RWPE1 (cell line): ENCODE results near the gene RNF19B.

ENCODE experiments used
- CTCF ChIA-PET: fragments of 350-600 bp; sonication (Branson Sonifier 250); formaldehyde crosslinking; extraction: SDS; loops from one replicate; lab custom pipeline; 2021; lab: Yijun Ruan, JAX
- POLR2A ChIA-PET: fragments of 400-600 bp; formaldehyde crosslinking; extraction: SDS; loops from one replicate; lab custom pipeline; 2020; ENCODE audit warnings: antibody characterized with exemption; ENCODE audit not compliant: low non-redundant PET; lab: Yijun Ruan, JAX
- DNase-seq: peaks from one replicate; pipeline ENCODE4 v3.0.0; 2012; ENCODE audit warnings: low spot score
- H3K27ac ChIP-seq: fragments of 450-650 bp; 2 replicates; pipeline ENCODE4 v1.5.1; 2017
- TF ChIP-seq, protein P1 (sequence below): fragments of 450-650 bp; conservative IDR thresholded peaks from 2 replicates; pipeline ENCODE4 v1.5.1; 2017; ENCODE audit warnings: low read depth, mild to moderate bottlenecking

RNF19B gene

DNA sequence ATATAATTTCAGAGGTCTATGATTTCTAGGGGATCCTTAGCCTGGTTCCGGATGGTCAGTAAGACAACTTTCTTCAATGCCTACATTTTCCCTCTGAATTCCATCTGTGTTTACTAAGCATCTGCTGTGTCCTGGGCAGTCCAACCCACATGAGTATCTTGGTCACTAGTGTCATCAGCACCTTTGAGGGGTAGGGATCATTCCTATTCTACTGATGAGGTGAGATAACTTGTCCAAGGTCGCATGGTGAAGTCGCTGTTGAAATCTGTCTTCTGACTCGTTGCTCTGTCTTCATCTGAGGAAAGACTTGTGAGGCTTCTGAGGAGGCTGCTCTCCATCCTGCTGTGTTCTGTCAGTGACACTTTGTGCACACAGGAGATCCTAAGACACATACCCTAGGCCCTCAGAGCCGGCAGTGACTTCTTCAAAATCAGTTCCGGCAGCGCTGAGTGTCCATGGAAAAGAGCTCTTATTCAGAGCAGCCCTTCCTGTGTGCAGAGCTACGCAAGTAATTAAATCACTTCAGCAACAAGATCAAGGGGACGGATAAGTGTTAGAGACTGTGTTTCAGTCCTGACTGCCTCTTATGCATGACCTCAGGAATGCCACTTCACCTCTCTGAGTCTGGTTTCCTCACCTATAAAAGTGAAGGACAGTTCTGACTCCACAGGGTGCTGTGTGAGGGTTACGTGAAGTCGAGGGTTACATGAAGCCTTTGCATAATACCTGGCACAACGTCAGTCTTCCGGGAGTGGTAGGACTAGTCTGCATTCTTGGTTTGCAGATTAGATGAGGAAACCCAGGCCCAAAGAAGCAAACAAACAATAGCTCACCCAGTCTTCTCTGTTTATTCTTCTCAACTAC is 43.7 kb upstream of the RNF19B start:
- H3K27ac ChIP-seq: peak overlapping the region; percentile 46
- DNase-seq: no peak
- POLR2A ChIA-PET: interaction anchor here (0.9 to 1.4 kb wide), 2 partner anchors 28 to 45 kb away, joined by 3 to 6 read pairs; no protein-coding TSS in a partner anchor
- CTCF ChIA-PET: interaction anchor here (1.0 to 1.1 kb wide), 2 partner anchors 16 to 46 kb away, joined by 4 to 5 read pairs; no protein-coding TSS in a partner anchor
- TF ChIP-seq, protein P1, sequence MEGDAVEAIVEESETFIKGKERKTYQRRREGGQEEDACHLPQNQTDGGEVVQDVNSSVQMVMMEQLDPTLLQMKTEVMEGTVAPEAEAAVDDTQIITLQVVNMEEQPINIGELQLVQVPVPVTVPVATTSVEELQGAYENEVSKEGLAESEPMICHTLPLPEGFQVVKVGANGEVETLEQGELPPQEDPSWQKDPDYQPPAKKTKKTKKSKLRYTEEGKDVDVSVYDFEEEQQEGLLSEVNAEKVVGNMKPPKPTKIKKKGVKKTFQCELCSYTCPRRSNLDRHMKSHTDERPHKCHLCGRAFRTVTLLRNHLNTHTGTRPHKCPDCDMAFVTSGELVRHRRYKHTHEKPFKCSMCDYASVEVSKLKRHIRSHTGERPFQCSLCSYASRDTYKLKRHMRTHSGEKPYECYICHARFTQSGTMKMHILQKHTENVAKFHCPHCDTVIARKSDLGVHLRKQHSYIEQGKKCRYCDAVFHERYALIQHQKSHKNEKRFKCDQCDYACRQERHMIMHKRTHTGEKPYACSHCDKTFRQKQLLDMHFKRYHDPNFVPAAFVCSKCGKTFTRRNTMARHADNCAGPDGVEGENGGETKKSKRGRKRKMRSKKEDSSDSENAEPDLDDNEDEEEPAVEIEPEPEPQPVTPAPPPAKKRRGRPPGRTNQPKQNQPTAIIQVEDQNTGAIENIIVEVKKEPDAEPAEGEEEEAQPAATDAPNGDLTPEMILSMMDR: no peak

DNA sequence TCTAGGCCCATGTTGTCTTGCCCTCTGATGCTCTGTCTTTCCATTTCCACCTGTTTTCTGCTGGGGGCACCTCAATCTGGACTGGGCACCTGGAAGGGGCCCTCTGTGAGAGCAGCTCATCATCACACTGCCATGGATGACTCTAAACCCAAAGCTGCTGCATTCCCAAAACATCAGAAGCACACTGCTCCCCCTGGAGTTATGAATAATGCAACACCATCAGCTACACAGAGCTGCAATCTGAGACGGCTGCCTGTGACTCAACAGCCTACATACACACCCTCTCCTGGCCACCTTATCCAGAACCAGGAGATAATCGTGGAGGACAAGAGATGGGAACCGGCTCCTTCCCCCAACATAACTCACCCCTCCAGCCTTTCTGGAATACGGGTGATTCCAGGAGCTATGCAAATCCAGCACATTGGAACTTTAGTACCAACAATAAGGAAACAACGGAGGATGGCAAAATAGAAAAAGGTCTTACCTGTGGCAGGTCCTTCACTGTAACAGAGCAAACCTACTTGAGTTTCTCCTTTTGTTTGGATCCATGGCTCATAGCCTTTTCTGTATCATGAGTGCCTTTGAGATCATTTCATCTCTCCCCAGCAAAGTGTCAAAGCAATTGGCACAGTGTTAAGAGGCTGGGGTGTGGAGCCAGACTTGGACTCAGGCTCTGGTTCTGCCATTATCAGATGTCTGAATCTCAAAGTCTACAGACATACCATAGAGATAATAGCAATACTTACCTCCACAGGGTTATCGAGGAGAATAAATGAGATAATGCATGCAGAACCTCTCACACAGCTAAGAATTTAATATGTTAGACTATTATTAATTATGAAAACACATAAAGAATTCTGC is 42.8 kb upstream of the RNF19B start:
- POLR2A ChIA-PET: interaction anchor here (0.6 to 1.4 kb wide), 5 partner anchors 15 to 92 kb away, joined by 3 to 6 read pairs (median 3); no protein-coding TSS in a partner anchor
- peak; percentile 95 for DNase-seq
- TF ChIP-seq, protein P1: peak; percentile 60
- peak overlapping the region; percentile 89 for H3K27ac ChIP-seq
- CTCF ChIA-PET: interaction anchor here (0.6 to 1.1 kb wide), 8 partner anchors 9 to 286 kb away, joined by 3 to 6 read pairs (median 4); no protein-coding TSS in a partner anchor

DNA sequence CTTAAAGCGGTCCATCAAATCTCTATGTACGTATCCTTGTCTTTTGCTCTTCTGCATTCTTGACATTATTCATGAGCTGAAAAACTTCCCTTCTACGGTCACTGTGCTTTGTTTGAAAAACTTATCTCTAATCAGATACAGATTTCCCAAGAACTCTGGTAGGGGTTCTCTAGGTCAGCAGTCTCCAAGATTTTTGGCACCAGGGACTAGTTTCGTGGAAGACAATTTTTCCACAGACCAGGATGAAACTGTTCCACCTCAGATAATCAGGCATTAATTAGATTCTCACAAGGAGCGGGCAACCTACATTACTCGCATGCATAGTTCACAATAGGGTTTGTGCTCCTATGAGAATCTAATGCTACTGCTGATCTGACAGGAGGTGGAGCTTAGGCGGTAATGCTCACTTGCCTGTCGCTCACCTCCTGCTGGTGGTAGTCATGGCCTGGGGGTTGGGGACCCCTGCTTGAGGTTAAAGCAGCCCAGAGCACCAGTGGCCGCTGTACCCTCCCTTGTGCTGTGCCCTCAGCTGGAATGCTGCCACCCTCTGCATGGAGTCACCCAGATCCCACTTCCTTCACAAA is 41.3 kb upstream of the RNF19B start:
- CTCF ChIA-PET: interaction anchor here (0.6 to 1.4 kb wide), 3 partner anchors 62 to 81 kb away, joined by 3 to 8 read pairs (median 6); no protein-coding TSS in a partner anchor
- H3K27ac ChIP-seq: peak overlapping the region; percentile 89
- TF ChIP-seq, protein P1: no peak
- no peak for DNase-seq
- POLR2A ChIA-PET: no interaction called here

DNA sequence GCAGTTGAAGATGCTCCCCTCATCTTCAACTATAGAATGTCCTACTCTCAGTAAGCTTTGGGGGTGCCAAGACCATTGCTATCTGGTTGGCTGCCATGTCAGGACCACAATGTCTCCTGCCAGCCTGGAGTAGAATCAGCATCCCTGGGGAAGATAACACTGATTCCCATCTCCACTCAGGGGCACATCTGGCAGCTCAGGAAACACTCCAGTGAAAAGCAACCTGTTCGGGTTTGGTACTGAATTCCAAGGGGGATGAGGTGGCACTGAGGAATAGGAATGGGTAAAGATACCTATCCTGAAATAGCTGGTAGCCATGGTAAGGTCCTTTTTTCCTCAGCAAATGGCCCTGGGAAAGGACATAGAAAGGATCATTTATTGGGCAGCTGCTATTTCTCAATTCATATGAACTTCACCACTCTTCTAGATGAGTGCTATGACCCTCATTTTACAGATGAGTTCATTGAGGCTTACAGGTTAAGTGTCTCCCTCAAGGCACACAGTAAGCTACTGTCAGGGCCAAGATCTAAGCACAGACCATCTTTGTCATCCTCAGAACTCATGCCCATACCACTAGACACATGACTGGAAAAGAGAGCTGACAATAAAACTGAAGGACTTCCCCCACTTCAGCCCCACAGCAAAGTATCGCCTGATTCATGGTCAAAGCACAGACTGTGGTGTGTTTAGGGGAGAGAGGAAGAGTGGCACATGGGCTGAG is 40.7 kb upstream of the RNF19B start:
- ChIA-PET POLR2A (no interaction called here), CTCF (interaction anchor here (0.6 to 1.4 kb wide), 3 partner anchors 62 to 81 kb away, joined by 3 to 8 read pairs (median 6); no protein-coding TSS in a partner anchor)
- TF ChIP-seq, protein P1: no peak

DNA sequence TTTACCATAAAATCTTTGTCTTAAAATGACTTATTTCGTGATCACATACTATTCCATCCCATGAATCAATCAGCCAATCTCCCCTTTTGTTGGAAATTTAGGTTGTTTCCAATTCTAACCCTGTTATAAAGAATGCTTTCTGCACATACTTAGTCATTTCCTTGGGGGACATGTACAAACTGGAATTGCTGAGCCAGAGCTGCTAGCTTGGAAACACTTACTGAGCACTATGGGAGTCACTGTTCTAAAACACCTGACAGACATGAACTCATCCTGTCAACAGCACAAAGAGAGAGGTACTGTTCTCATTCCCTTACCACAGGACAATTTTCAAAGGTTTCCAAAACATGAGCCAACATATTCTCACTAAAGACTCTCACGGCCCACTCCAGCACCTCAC is 40.0 kb upstream of the RNF19B start:
- DNase-seq: peak; percentile 81
- ChIA-PET POLR2A (interaction anchor here (0.7 kb wide), 1 partner anchor 40 kb away, joined by 3 read pairs; the partner anchor contains the start of gene RNF19B), CTCF (interaction anchor here (1.4 kb wide), 1 partner anchor 71 kb away, joined by 8 read pairs; no protein-coding TSS in a partner anchor)
- TF ChIP-seq, protein P1: no peak
- peak overlapping the region; percentile 89 for H3K27ac ChIP-seq

More for the DNA sequence above, 40.7 kb upstream of the RNF19B start:
- peak overlapping the region; percentile 89 for H3K27ac ChIP-seq
- DNase-seq: no peak
